HG02870 (cell line): ENCODE data around the gene TFPI.
"Not testable (repeated sequence)": the region's sequence is repeated elsewhere in the genome, so short reads cannot be mapped to it uniquely, and the experiment has no call there.

Source experiments
- ATAC-seq: cut with Tn5 transposase; IDR thresholded peaks from one replicate; pipeline ENCODE4 v1.9.1; 2021; ENCODE audit warnings: mild to moderate bottlenecking, moderate library complexity; ENCODE audit not compliant: unreplicated experiment

TFPI gene

DNA sequence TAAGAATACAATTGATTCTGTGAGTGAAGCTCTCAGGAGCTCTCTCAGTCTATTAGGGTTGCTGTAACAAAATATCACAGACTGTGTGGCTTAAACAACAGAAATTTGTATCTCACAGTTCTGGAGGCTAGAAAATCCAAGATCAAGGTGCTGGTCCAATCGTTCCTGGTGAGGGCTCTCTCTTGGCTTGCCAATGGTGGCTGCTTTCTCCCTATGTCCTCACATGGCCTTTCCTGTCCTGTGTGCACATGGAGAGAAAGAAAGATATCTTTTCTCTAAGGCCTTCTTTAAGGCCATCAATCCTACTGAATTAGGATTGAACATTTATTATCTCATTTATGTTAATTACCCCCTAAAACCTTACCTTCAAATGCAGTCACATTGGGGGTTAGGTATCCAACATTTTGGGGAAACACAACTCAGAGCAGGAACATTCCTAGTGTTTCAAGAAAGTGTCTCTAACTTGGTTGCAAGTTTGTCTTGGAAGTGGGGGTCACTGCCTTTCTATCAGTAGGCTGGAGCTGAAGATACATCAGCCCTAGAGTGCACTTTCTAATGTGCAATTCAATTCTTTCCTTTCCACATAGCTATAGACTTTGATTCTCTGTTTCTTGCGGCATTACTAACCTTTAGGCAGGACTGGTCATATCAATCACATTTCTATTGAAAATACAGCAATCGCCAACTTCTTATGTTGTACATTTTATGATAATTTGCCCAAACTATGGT lies 24.8 kb downstream of the TFPI start:
- no peak for ATAC-seq

DNA sequence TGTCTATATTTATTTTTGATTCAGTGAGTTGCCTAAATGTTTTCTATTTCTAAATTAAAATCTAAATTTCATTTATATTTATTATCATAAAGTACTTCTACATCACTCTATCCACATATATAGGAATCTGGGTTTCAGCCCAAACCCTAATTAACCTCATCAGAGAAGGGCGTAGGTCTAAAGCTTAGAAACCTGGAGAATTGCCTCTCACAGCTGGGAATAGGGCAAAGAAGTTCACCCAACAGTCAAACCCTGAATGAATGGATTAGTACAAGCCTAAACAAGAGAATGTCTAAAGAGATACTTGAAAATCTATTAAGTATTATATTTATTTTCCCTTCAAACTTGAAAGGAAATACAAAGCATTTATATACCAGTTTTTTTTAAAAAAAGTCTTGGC lies 26.2 kb downstream of the TFPI start:
- ATAC-seq, result no peak

DNA sequence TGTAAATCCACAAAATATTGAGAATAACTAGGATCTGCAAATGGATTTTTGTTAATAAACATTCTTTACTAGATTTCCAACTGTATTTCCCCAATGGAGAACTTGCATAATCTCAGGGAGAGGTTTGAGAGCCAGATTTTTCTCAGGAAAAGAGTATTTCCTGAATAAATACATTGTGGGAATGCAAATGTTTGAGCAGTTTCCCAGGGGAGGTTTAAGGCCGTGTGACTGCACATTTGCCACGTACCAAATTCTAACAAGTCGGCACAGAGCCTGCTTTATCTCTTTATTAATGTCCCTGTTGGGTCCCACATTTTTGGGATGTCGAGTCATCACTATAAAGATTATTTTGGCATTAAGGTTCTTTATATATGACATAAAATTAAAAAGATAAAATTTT lies 27.0 kb downstream of the TFPI start:
- ATAC-seq, result no peak

DNA sequence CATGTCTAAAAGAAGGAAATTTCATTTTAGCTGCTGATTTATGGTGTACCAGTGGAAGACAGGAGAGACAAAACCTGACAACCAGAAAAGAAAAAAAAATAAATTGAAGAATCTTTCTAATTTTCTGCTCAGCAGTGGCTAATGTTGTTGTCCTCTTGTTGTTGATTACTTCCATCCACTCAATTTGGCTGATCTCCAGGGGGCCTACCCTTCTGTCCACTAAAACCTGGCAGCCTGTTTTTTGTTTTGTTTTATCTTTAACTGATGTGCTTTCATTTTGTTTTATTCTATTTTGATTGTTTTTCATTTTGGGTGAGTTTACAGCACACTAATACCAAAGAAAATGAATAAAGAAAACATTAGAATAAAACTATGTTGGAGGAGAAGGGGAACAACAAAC lies 27.4 kb downstream of the TFPI start:
- no peak for ATAC-seq

DNA sequence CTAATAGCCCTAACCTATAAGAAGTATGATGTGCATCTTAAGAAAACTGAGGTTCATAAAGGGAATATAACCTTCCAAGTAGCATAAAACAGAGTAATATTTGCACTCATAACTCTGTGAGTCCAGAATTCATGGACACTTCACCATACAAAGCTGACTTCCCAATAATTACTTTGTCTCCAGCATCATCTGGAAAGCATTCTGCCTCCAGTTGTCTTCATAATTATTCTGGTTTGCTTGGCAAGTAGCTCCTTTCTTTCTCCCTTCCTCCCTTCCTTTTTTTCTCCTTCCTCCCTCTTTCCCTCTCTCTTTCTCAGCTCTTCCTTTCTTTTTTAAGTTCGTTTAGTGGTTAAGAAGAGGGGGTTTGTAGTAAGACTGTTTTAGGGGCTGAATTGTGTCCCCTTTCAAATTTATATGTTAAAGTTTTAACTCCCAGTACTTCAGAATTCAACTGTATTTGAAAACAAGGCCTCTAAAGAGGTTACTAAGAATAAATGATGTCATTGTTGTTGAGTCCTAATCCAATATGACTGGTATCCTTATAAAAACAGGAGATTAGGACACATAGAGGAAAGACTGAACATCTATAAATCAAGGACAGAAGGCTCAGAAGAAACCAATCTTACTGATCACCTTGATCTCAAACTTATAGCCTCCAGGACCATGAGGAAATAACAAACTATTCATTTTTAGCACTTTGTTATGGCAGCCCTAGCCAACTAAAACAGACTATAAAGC lies 28.9 kb downstream of the TFPI start:
- no peak for ATAC-seq

DNA sequence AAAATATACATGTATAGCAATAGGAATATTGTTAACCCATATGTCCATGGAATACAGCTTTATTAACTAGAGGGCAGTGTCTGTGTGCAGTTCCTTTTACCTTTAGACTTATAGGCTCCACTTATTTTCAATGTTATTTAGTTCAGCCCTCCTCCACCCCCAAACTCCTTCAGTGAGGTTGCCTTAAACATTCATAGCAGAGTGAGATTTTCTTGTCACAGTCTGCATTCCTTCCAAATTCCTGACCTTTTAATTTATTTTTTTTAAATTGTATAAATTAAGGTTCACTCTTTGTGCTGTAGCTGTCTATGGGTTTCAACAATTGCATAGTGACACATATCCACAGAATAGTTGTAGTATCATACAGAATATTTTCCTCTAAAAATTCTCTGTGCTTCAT lies 30.9 kb downstream of the TFPI start:
- no peak for ATAC-seq

DNA sequence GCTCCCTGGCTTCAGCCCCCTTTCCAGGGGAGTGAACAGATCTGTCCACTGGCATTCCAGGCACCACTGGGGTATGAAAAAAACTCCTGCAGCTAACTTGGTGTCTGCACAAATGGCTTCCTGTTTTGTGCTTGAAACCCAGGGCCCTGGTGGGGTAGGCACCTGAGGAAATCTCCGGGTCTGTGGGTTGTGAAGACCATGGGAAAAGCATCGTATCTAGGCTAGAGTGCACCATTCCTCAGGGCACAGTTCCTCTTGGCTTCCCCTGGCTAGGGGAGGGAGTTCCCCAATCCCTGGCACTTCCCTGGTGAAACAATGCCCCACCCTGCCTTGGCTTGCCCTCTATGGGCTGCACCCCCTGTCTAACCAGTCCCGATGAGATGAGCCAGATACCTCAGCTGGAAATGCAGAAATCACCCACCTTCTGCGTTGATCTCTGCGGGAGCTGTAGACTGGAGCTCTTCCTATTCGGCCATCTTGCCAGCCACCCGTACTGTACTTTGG lies 34.1 kb downstream of the TFPI start:
- ATAC-seq, result no peak

DNA sequence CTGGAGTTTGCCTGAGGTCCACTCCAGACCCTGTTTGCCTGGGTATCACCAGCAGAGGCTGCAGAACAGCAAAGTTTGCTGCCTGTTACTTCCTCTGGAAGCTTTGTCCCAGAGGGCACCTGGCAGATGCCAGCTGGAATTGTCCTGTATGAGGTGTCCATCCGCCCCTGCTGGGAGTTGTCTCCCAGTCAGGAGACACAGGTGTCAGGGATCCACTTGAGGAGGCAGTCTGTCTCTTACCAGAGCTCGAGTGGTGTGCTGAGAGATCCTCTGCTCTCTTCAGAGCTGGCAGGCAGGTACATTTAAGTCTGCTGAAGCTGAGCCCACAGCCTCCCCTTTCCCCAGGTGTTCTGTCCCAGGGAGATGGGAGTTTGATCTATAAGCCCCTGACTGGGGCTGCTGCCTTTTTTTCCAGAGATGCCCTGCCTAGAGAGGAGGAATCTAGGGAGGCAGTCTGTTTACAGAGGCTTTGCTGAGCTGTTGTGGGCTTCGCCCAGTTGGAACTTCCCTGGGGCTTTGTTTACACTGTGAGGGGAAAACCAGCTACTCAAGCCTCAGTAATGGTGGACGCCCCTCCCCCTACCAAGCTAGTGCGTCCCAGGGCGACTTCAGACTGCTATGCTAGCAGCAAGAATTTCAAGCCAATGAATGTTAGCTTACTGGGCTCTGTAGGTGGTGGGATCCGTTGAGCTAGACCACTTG lies 34.7 kb downstream of the TFPI start:
- no peak for ATAC-seq

DNA sequence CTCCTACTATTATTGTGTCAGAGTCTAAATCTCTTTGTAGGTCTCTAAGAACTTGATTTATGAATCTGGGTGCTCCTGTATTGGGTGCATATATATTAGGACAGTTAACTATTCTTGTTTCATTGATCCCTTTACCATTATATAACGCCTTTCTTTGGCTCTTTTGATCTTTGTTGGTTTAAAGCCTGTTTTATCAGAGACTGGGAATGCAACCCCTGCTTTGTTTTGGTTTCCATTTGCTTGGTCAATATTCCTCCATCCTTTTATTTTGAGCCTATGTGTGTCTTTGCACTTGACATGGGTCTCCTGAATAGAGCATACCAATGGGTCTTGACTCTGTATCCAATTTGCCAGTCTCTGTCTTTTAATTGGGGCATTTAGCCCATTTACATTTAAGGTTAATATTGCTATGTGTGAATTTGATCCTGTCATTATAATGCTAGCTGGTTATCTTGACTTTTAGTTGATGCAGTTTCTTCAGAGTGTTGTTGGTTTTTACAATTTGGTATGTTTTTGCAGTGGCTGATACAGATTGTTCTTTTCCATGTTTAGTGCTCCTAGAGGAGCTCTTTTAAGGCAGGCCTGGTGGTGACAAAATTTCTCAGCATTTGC lies 36.4 kb downstream of the TFPI start:
- ATAC-seq, result not testable (repeated sequence)

DNA sequence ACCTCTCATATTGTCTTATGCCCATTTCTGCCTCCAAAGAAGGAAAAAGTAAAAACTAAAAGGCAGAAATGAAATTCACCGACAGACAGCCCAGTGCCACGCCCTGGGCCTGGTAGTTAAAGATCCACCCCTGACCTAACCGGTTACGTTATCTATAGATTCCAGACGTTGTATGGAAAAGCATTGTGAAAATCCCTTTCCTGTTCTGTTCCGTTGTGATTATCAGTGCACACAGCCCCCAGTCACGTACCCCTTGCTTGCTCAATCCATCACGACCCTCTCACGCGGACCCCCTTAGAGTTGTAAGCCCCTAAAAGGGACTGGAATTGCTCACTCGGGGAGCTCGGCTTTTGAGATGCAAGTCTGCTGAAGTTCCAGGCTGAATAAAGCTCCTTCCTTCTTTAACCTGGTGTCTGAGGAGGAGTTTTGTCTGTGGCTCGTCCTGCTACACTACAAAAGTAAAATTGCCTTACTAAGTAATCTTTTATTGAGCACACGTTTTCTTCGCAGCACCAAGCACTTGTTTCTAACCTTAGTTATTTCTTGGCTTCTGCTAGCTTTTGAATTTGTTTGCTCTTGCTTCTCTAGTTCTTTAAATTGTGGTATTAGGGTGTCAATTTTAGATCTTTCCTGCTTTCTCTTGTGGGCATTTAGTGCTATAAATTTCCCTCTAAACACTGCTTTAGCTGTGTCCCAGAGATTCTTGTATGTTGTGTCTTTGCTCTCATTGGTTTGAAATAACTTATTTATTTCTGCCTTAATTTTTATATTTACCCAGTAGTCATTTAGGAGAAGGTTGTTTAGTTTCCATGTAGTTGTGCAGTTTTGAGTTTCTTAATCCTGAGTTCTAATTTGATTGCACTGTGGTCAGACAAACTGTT lies 37.4 kb downstream of the TFPI start:
- ATAC-seq, result not testable (repeated sequence)

DNA sequence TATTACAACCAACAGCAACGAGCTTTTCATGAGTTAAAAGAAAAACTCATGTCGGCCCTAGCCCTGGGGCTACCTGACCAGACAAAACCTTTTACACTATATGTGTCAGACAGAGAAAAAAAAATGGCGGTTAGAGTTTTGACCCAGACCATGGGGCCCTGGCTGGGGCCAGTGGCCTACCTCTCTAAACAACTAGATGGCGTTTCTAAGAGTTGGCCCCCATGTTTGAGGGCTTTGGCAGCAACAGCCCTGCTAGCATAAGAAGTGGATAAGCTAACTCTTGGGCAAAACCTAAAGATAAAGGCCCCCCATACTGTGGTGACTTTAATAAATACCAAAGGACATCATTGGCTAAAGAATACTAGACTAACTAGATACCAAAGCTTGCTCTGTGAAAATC lies 39.3 kb downstream of the TFPI start:
- no peak for ATAC-seq

DNA sequence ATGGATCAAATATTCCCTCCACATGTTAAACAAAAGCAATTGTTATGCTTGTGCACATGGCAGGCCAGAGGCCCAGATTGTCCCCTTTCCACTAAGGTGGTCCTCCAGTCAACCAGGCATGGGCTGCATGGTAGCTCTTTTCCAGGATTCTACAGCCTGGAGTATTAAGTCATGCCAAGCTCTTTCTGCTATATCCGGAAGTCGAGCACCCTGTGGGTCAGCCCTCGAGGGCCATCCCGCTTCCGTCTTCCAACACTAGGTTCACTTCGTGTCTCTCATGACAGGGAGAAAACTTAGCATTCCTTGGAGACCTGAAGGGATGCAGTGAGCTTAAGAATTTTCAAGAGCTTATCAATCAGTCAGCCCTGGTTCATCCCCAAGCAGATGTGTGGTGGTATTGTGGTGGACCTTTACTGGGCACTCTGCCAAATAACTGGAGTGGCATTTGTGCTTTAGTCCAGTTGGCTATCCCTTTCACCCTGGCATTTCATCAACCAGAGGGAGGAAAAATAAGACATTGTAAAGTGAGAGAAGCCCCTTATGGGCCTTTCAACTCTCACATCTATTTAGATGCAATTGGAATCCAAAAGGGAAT lies 39.9 kb downstream of the TFPI start:
- ATAC-seq, result not testable (repeated sequence)

DNA sequence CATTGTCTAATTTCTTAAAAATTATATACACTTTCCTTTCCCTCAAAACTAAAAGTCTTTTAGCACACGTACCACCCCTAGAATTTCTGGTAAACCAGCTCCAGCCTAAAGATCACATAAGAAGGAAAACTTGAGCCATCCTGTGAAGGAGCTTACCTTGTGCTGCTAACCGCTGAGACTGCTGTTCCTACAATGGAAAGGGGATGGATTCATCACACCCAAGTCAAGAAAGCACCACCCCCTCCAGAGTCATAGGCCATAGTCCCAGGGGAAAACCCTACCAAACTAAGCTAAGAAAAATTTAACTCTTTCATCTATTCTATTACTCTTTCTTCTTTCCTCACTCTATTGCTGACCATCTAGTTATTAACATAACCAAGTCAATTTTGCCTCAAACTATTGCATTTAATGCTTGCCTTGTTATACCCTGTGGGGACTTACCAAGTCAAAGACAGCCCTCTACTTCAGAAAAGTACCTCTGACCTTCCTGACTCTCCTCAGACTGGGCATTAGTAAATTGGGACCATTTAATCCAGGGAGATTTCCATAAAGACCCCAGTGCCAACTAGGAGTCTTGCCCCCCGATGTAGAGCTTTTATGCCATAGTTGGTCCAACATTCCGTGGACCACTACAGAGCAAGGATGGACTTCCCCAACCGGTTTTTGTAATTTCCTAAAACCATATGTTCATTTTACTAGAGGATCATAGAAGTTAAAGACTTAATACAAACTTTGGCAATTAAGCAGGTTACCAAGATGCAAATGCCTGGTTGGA lies 40.6 kb downstream of the TFPI start:
- ATAC-seq, result not testable (repeated sequence)

DNA sequence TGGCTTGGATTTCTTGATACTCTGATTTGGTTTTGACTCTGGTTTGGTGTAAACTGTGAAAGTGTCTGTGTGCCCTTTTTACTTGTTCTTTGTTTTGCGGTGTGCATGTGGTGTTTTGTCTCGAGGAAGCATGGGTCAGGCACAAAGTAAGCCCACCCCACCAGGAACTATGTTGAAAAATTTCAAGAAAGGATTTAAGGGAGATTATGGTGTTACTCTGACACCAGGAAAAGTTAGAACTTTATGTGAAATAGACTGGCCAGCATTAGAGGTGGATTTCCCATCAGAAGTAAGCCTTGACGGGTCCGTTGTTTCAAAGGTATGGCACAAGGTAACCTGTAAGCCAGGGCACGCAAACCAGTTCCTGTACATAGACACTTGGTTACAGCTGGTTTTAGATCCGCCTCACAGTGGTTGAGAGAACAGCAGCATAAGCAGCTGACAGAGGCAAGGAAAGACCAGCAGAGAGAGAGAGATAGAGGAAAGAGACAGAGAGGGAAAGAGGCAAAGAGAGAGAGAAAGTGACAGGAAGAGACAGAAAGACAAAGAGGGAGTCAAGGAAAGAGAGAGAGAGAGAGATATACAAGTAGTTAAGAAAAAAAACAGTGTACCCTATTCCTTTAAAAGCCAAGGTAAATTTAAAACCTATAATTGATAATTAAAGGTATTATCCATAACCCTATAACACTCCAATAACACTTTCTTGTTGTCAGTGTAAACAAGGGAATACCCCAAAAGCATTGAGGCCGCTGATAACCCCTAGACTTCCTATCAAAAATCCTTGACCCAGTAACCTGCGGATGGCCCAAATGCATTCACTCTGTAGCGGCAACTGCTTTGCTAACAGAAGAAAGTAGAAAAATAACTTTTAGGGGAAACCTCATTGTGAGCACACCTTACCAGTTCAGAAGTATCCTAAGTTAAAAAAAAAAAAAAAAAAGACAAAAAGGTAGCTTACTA lies 42.6 kb downstream of the TFPI start:
- no peak for ATAC-seq

DNA sequence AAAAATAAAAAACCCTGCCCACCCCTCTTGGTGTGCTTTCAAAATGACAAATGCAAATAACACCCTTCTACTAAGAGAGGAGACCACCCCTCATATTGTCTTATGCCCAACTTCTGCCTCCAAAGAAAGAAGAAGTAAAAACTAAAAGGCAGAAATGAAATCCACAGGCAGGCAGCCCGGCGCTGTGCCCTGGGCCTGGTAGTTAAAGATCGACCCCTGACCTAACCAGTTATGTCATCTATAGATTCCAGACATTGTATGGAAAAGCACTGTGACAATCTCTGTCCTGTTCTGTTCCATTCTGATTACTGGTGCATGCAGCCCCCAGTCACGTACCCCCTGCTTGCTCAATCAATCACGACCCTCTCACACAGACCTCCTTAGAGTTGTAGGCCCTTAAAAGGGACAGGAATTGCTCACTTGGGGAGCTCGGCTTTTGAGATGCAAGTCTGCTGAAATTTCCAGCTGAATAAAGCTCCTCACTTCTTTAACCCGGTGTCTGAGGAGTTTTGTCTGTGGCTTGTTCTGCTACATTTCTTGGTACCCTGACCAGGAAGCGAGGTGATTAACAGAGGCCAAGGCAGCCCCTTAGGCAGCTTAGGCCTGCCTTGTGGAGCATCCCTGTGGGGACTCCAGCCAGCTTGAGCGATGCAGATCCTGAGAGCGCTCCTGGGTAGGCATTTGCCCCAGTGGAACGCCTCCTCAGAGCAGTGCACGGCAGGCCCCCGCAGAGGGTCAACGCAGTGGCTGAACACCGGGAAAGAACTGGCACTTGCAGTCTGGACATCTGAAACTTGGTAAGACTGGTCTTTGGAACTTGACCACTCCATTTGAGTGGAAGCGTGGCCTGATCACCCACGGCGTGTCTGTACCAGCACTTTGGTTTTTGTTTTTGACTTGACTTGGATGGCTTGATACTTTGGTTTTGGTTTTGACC lies 43.5 kb downstream of the TFPI start:
- ATAC-seq, result not testable (repeated sequence)

DNA sequence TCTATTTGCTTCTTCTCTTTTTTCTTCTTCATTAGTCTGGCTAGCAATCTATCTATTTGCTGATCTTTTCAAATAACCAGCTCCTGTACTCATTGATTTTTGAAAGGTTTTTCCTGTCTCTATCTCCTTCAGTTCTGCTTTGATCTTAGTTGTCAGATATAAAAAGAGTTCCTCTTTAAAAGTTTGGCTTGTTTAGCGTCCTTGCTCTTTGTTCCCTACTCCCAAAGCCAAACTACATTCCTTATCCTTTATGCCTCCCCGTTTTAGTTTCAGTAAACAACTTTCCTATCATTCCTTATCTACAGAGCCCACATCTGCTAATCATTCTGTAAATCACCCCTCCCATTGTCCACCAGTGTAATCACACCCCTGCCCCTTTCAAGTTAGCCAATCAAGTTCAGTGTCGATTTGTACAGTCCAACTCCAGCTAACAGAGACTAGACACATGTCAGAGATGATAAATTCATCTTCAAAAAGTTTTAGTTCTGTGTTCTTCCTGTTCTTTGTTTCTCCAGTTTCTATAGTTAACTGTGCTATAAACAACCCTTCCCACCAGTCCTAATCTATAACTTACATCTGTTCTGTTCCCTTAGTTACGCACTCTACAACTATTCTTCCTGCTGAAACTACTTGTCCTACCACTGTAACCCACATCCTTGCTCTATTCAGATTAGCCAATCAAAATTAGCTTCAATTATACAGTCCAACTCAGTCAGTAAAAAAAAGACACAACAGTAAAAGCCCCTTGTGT lies 44.4 kb downstream of the TFPI start:
- peak; percentile 48 for ATAC-seq
